Muscle of leg (tissue), 11 donors: ENCODE measurements around the gene NAA25. TPM values are rescaled to one million over a fixed set of nuclear protein-coding genes. Genes with fewer than 3 reads are reported as not detected.
"Not testable (repeated sequence)": the region's sequence is repeated elsewhere in the genome, so short reads cannot be mapped to it uniquely, and the experiment has no call there.

Experiments
- DNase-seq: peaks from one replicate; pipeline ENCODE4 v3.0.0; 2013
- H3K27ac ChIP-seq: one replicate; pipeline ENCODE4 v1.5.1; 2013; ENCODE audit warnings: mild to moderate bottlenecking, low read length, control low read depth
- H3K27me3 ChIP-seq: one replicate; pipeline ENCODE4 v1.6.1; 2013; ENCODE audit warnings: low read length; ENCODE audit not compliant: control insufficient read depth, insufficient read depth
- H3K36me3 ChIP-seq: one replicate; pipeline ENCODE4 v1.6.1; 2013; ENCODE audit warnings: low read length; ENCODE audit not compliant: control insufficient read depth, insufficient read depth
- H3K4me1 ChIP-seq: one replicate; pipeline ENCODE4 v1.6.1; 2013; ENCODE audit warnings: low read length; ENCODE audit not compliant: control insufficient read depth, insufficient read depth
- H3K4me3 ChIP-seq: one replicate; pipeline ENCODE4 v1.5.1; 2013; ENCODE audit warnings: low read length, control low read depth
- H3K9me3 ChIP-seq: replicated peaks from 2 replicates; pipeline ENCODE4 v1.6.1; 2013; ENCODE audit warnings: low read depth, low read length; ENCODE audit not compliant: control insufficient read depth
- WGBS: methylation state at CpG from one replicate; pipeline ENCODE4 v1.1.5; 2013; ENCODE audit warnings: missing lambda C conversion rate; ENCODE audit not compliant: insufficient coverage; 5-methylcytosine and 5-hydroxymethylcytosine counted together
- polyA plus RNA-seq, 8 donors: library from polyadenylated mRNA; unstranded; fragments of 120-200 nt; gene quantifications; one replicate each; pipeline versions ENCODE4 v1.2.1 to v1.2.3, GENCODE V29; 2013; ENCODE audit warnings: inconsistent platforms in 1 of 8, low replicate concordance in 1 of 8; ENCODE audit not compliant: insufficient read length in 8 of 8, insufficient read depth in 1 of 8
- total RNA-seq: library from RNA; stranded (reverse); fragments of 120-200 nt; gene quantifications from one replicate; pipeline ENCODE4 v1.2.4, GENCODE V29; 2013

NAA25 gene
- total and polyA plus RNA-seq, 9 donors, result 16.2 to 27.9 (median 18.8) TPM

- Histone ChIP-seq H3K27ac (no peak overlapping the region), H3K4me3 (no peak overlapping the region), H3K27me3 (no peaks in the 10 kb centered on the region), H3K36me3 (peaks cover 14% of the 10 kb centered on the region), H3K4me1 (peaks cover 10% of the 10 kb centered on the region), H3K9me3 (no peaks in the 10 kb centered on the region)
- WGBS, result no CpG with 5 or more reads among the region's 3 CpGs
- DNase-seq, result no peak
Measured at GRCh38 chr12:112105891-112106290, 2.7 kb downstream of the NAA25 start.

- Histone ChIP-seq H3K27me3 (no peaks in the 10 kb centered on the region), H3K27ac (no peak overlapping the region), H3K4me3 (no peak overlapping the region), H3K36me3 (peaks cover 18% of the 10 kb centered on the region), H3K4me1 (peaks cover 10% of the 10 kb centered on the region), H3K9me3 (no peaks in the 10 kb centered on the region)
- DNase-seq, result no peak
- 40% methylated on average over 1 of the region's 8 CpGs for WGBS
Measured at GRCh38 chr12:112103758-112104503, 4.7 kb downstream of the NAA25 start.

- H3K27ac ChIP-seq, DNase-seq, H3K4me1 ChIP-seq, H3K4me3 ChIP-seq, H3K27me3 ChIP-seq, H3K9me3 ChIP-seq: not testable (repeated sequence)
- H3K36me3 ChIP-seq, result peaks cover 19% of the 10 kb centered on the region
- WGBS, result 89% methylated on average over 15 of the region's 19 CpGs
Measured at GRCh38 chr12:112102746-112103145, 5.8 kb downstream of the NAA25 start.

GRCh38 chr12:112102127-112102526 is 6.5 kb downstream of the NAA25 start:
- Histone ChIP-seq H3K4me1 (peaks cover 9% of the 10 kb centered on the region), H3K36me3 (peaks cover 19% of the 10 kb centered on the region), H3K27ac (no peak overlapping the region), H3K27me3 (no peaks in the 10 kb centered on the region), H3K9me3 (no peaks in the 10 kb centered on the region), H3K4me3 (no peak overlapping the region)
- 86% methylated on average over 1 of the region's 4 CpGs for WGBS
- DNase-seq, result no peak

GRCh38 chr12:112100500-112100899 is 8.1 kb downstream of the NAA25 start:
- H3K9me3 ChIP-seq, H3K4me3 ChIP-seq, DNase-seq, H3K4me1 ChIP-seq, H3K27me3 ChIP-seq, H3K27ac ChIP-seq: not testable (repeated sequence)
- WGBS, result 97% methylated on average over 12 of the region's 15 CpGs
- H3K36me3 ChIP-seq, result peaks cover 20% of the 10 kb centered on the region

- DNase-seq, result no peak
- Histone ChIP-seq H3K9me3 (no peaks in the 10 kb centered on the region), H3K36me3 (peaks cover 14% of the 10 kb centered on the region), H3K4me3 (no peak overlapping the region), H3K27me3 (no peaks in the 10 kb centered on the region), H3K4me1 (no peaks in the 10 kb centered on the region), H3K27ac (no peak overlapping the region)
- WGBS, result 95% methylated on average over 5 of the region's 8 CpGs
Measured at GRCh38 chr12:112097641-112098040, 10.9 kb downstream of the NAA25 start.

GRCh38 chr12:112096667-112097066 is 11.9 kb downstream of the NAA25 start:
- no peak for DNase-seq
- no peaks in the 10 kb centered on the region for H3K9me3 ChIP-seq
- H3K27me3 ChIP-seq, result no peaks in the 10 kb centered on the region
- H3K4me3 ChIP-seq, result no peak overlapping the region
- H3K36me3 ChIP-seq, result peaks cover 18% of the 10 kb centered on the region
- H3K4me1 ChIP-seq, result no peaks in the 10 kb centered on the region
- no peak overlapping the region for H3K27ac ChIP-seq
- WGBS, result 63% methylated on average over 1 of the region's 2 CpGs

GRCh38 chr12:112096070-112096469 is 12.5 kb downstream of the NAA25 start:
- Histone ChIP-seq H3K27ac (no peak overlapping the region), H3K36me3 (peaks cover 22% of the 10 kb centered on the region), H3K9me3 (no peaks in the 10 kb centered on the region), H3K27me3 (no peaks in the 10 kb centered on the region), H3K4me3 (no peak overlapping the region), H3K4me1 (no peaks in the 10 kb centered on the region)
- peak; percentile 20 for DNase-seq

- Histone ChIP-seq H3K27ac (no peak overlapping the region), H3K27me3 (no peaks in the 10 kb centered on the region), H3K36me3 (peaks cover 30% of the 10 kb centered on the region), H3K4me1 (no peaks in the 10 kb centered on the region), H3K9me3 (no peaks in the 10 kb centered on the region), H3K4me3 (no peak overlapping the region)
- no peak for DNase-seq
- 96% methylated on average over 3 of the region's 3 CpGs for WGBS
Measured at GRCh38 chr12:112091563-112091962, 17.0 kb downstream of the NAA25 start.

- Histone ChIP-seq H3K27me3 (no peaks in the 10 kb centered on the region), H3K4me3 (no peak overlapping the region), H3K36me3 (peaks cover 43% of the 10 kb centered on the region), H3K4me1 (no peaks in the 10 kb centered on the region), H3K27ac (no peak overlapping the region), H3K9me3 (no peaks in the 10 kb centered on the region)
- WGBS, result 91% methylated on average over 1 of the region's 1 CpG
- DNase-seq, result no peak
Measured at GRCh38 chr12:112087851-112088250, 20.7 kb downstream of the NAA25 start.
